ENCODE data around the gene PLP2.

PLP2 gene

GRCh38 chrX:49210406-49210805, 38.7 kb downstream of the PLP2 start:
- Histone ChIP-seq H4K8ac (ENCODE audit: low read depth, low read length) (no peak overlapping the region), H3K27me3 (ENCODE audit: insufficient read depth, low read length, poor library complexity) (no peaks in the 10 kb centered on the region), H3K4me1 (ENCODE audit: control insufficient read depth, low read depth, low read length) (no peaks in the 10 kb centered on the region), H3K4me2 (ENCODE audit: low read length) (no peak overlapping the region), H3K18ac (ENCODE audit: low read length) (no peak overlapping the region), H3K23ac (ENCODE audit: low read length) (no peak overlapping the region), H3K4ac (ENCODE audit: low read depth, low read length) (no peak overlapping the region), H3K36me3 (ENCODE audit: control insufficient read depth, insufficient read depth, low read length) (no peaks in the 10 kb centered on the region), H3K27ac (ENCODE audit: low read depth, low read length) (no peak overlapping the region), H2BK15ac (replicated peaks; ENCODE audit: low read depth) (no peak overlapping the region), H3K79me2 (ENCODE audit: control insufficient read depth, insufficient read depth, low read length) (no peaks in the 10 kb centered on the region), H2BK120ac (ENCODE audit: low read depth, low read length) (no peak overlapping the region), H2BK5ac (ENCODE audit: low read length) (no peak overlapping the region), H3K56ac (ENCODE audit: low read length) (no peak overlapping the region), H2AK5ac (ENCODE audit: low read length) (no peak overlapping the region), H4K5ac (ENCODE audit: low read length) (no peak overlapping the region), H3K4me3 (ENCODE audit: low read length) (no peak overlapping the region), H3K9ac (ENCODE audit: low read length) (no peak overlapping the region), H3K79me1 (ENCODE audit: low read length) (no peaks in the 10 kb centered on the region)
- DNase-seq = no peak
- WGBS (ENCODE audit: extremely low coverage, insufficient coverage, low lambda C conversion rate) = no CpG with 5 or more reads among the region's 8 CpGs

GRCh38 chrX:49211074-49211473, 39.4 kb downstream of the PLP2 start:
- no peak overlapping the region for H3K27ac ChIP-seq (ENCODE audit: low read depth, low read length)
- H3K4ac ChIP-seq (ENCODE audit: low read depth, low read length) = no peak overlapping the region
- H2AK5ac ChIP-seq (ENCODE audit: low read length) = no peak overlapping the region
- H3K18ac ChIP-seq (ENCODE audit: low read length) = no peak overlapping the region
- no peak overlapping the region for H3K9ac ChIP-seq (ENCODE audit: low read length)
- no peak overlapping the region for H2BK120ac ChIP-seq (ENCODE audit: low read depth, low read length)
- H3K56ac ChIP-seq (ENCODE audit: low read length) = no peak overlapping the region
- H4K5ac ChIP-seq (ENCODE audit: low read length) = no peak overlapping the region
- H3K36me3 ChIP-seq (ENCODE audit: control insufficient read depth, insufficient read depth, low read length) = no peaks in the 10 kb centered on the region
- H3K79me2 ChIP-seq (ENCODE audit: control insufficient read depth, insufficient read depth, low read length) = no peaks in the 10 kb centered on the region
- DNase-seq = no peak
- H3K4me2 ChIP-seq (ENCODE audit: low read length) = no peak overlapping the region
- H3K79me1 ChIP-seq (ENCODE audit: low read length) = no peaks in the 10 kb centered on the region
- no peak overlapping the region for H3K4me3 ChIP-seq (ENCODE audit: low read length)
- H4K8ac ChIP-seq (ENCODE audit: low read depth, low read length) = no peak overlapping the region
- no peak overlapping the region for H3K23ac ChIP-seq (ENCODE audit: low read length)
- no peaks in the 10 kb centered on the region for H3K27me3 ChIP-seq (ENCODE audit: insufficient read depth, low read length, poor library complexity)
- WGBS (ENCODE audit: extremely low coverage, insufficient coverage, low lambda C conversion rate) = no CpG with 5 or more reads among the region's 9 CpGs
- H2BK5ac ChIP-seq (ENCODE audit: low read length) = no peak overlapping the region
- no peaks in the 10 kb centered on the region for H3K4me1 ChIP-seq (ENCODE audit: control insufficient read depth, low read depth, low read length)
- no peak overlapping the region for H2BK15ac ChIP-seq (replicated peaks; ENCODE audit: low read depth)

GRCh38 chrX:49212209-49212608, 40.5 kb downstream of the PLP2 start:
- H3K27ac ChIP-seq (ENCODE audit: low read depth, low read length) = no peak overlapping the region
- no peaks in the 10 kb centered on the region for H3K79me2 ChIP-seq (ENCODE audit: control insufficient read depth, insufficient read depth, low read length)
- WGBS (ENCODE audit: extremely low coverage, insufficient coverage, low lambda C conversion rate) = no CpG with 5 or more reads among the region's 2 CpGs
- H2BK5ac ChIP-seq (ENCODE audit: low read length) = no peak overlapping the region
- no peaks in the 10 kb centered on the region for H3K79me1 ChIP-seq (ENCODE audit: low read length)
- H2BK120ac ChIP-seq (ENCODE audit: low read depth, low read length) = no peak overlapping the region
- no peak overlapping the region for H3K18ac ChIP-seq (ENCODE audit: low read length)
- H3K4me2 ChIP-seq (ENCODE audit: low read length) = no peak overlapping the region
- no peaks in the 10 kb centered on the region for H3K27me3 ChIP-seq (ENCODE audit: insufficient read depth, low read length, poor library complexity)
- no peaks in the 10 kb centered on the region for H3K4me1 ChIP-seq (ENCODE audit: control insufficient read depth, low read depth, low read length)
- no peak overlapping the region for H4K5ac ChIP-seq (ENCODE audit: low read length)
- no peak for DNase-seq
- no peak overlapping the region for H3K56ac ChIP-seq (ENCODE audit: low read length)
- H2AK5ac ChIP-seq (ENCODE audit: low read length) = no peak overlapping the region
- H3K36me3 ChIP-seq (ENCODE audit: control insufficient read depth, insufficient read depth, low read length) = no peaks in the 10 kb centered on the region
- H3K9ac ChIP-seq (ENCODE audit: low read length) = no peak overlapping the region
- no peak overlapping the region for H2BK15ac ChIP-seq (replicated peaks; ENCODE audit: low read depth)
- no peak overlapping the region for H3K4ac ChIP-seq (ENCODE audit: low read depth, low read length)
- H3K23ac ChIP-seq (ENCODE audit: low read length) = no peak overlapping the region
- H4K8ac ChIP-seq (ENCODE audit: low read depth, low read length) = no peak overlapping the region
- H3K4me3 ChIP-seq (ENCODE audit: low read length) = no peak overlapping the region

DNA sequence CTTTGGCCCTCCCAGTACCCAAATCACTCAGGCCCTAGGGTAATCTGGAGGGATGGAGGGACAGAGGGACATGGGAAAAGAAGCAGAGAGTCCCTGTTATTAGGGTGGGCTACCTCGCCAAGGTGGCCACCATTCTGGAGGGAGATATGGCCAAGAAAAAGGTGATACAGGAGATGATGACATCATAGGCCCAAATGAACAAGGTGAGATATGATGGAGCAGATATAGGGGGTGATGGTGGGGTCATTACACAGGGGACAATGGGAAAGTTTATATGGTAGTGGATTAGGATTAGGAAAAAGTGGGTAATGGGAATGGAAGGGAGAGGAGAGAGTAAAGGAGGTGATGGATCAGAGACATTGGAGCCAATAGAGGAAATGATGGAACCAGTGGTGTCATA, 41.2 kb downstream of the PLP2 start:
- no peak overlapping the region for H3K56ac ChIP-seq (ENCODE audit: low read length)
- DNase-seq = no peak
- WGBS (ENCODE audit: extremely low coverage, insufficient coverage, low lambda C conversion rate) = no CpG with 5 or more reads among the region's 1 CpG
- no peak overlapping the region for H3K18ac ChIP-seq (ENCODE audit: low read length)
- H2BK15ac ChIP-seq (replicated peaks; ENCODE audit: low read depth) = no peak overlapping the region
- no peak overlapping the region for H2BK5ac ChIP-seq (ENCODE audit: low read length)
- H2AK5ac ChIP-seq (ENCODE audit: low read length) = no peak overlapping the region
- no peak overlapping the region for H3K4ac ChIP-seq (ENCODE audit: low read depth, low read length)
- H3K27ac ChIP-seq (ENCODE audit: low read depth, low read length) = no peak overlapping the region
- H3K79me1 ChIP-seq (ENCODE audit: low read length) = no peaks in the 10 kb centered on the region
- no peak overlapping the region for H3K9ac ChIP-seq (ENCODE audit: low read length)
- H4K5ac ChIP-seq (ENCODE audit: low read length) = no peak overlapping the region
- no peak overlapping the region for H3K4me3 ChIP-seq (ENCODE audit: low read length)
- H3K23ac ChIP-seq (ENCODE audit: low read length) = no peak overlapping the region
- H3K27me3 ChIP-seq (ENCODE audit: insufficient read depth, low read length, poor library complexity) = no peaks in the 10 kb centered on the region
- H4K8ac ChIP-seq (ENCODE audit: low read depth, low read length) = no peak overlapping the region
- no peak overlapping the region for H3K4me2 ChIP-seq (ENCODE audit: low read length)
- H3K79me2 ChIP-seq (ENCODE audit: control insufficient read depth, insufficient read depth, low read length) = no peaks in the 10 kb centered on the region
- no peak overlapping the region for H2BK120ac ChIP-seq (ENCODE audit: low read depth, low read length)
- H3K4me1 ChIP-seq (ENCODE audit: control insufficient read depth, low read depth, low read length) = no peaks in the 10 kb centered on the region
- H3K36me3 ChIP-seq (ENCODE audit: control insufficient read depth, insufficient read depth, low read length) = no peaks in the 10 kb centered on the region

DNA sequence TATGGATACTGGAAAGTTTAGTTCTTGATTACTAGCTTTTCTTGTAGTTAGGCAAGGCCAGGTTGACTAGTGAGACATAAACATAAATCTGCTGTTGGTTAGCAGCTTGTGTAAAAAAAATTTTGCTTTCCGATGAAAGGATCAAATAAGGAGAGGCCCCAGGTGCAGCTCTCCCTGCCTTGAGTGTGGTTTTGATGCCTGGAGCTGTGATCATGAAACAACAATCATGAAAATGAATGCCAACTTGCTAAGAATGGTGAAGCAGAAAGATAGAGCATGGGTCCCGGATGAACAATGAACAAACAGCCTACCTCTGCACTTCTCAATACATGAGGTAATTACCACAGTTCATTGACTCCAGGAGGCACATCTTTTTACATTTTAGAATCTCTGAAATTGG, 42.7 kb downstream of the PLP2 start:
- Histone ChIP-seq H3K27ac (ENCODE audit: low read depth, low read length) (no peak overlapping the region), H3K9ac (ENCODE audit: low read length) (no peak overlapping the region), H4K5ac (ENCODE audit: low read length) (no peak overlapping the region), H4K8ac (ENCODE audit: low read depth, low read length) (no peak overlapping the region), H3K36me3 (ENCODE audit: control insufficient read depth, insufficient read depth, low read length) (no peaks in the 10 kb centered on the region), H3K79me1 (ENCODE audit: low read length) (no peaks in the 10 kb centered on the region), H3K18ac (ENCODE audit: low read length) (no peak overlapping the region), H3K23ac (ENCODE audit: low read length) (no peak overlapping the region), H3K79me2 (ENCODE audit: control insufficient read depth, insufficient read depth, low read length) (no peaks in the 10 kb centered on the region), H3K4me2 (ENCODE audit: low read length) (no peak overlapping the region), H2BK5ac (ENCODE audit: low read length) (no peak overlapping the region), H3K27me3 (ENCODE audit: insufficient read depth, low read length, poor library complexity) (no peaks in the 10 kb centered on the region), H3K4me3 (ENCODE audit: low read length) (no peak overlapping the region), H3K4me1 (ENCODE audit: control insufficient read depth, low read depth, low read length) (no peaks in the 10 kb centered on the region), H3K56ac (ENCODE audit: low read length) (no peak overlapping the region), H3K4ac (ENCODE audit: low read depth, low read length) (no peak overlapping the region), H2AK5ac (ENCODE audit: low read length) (no peak overlapping the region), H2BK120ac (ENCODE audit: low read depth, low read length) (no peak overlapping the region), H2BK15ac (replicated peaks; ENCODE audit: low read depth) (no peak overlapping the region)
- WGBS (ENCODE audit: extremely low coverage, insufficient coverage, low lambda C conversion rate) = no CpG with 5 or more reads among the region's 2 CpGs
- no peak for DNase-seq

DNA sequence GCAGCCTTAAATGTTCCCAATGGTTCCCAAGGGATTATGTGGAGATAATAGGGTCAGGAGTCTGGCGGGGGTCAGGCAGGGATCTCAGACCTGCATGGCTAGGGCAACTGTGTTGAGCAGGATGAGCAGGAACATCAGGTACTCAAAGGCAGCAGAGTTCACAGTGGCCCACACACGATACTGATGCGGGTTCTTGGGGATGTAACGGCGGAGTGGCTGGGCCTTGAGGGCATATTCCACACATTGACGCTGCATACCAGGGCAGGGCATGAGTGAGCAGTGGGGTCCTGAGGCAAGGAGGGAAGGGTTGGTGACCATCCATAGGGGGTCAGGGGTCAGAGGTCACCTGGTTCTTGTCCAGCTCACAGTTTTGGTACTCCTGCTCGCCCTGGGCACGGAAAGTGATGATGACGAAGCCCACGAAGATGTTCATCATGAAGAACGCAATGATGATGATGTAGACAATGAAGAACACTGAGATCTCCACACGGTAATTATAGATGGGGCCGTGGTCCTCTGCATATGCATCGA, 43.4 kb downstream of the PLP2 start:
- Histone ChIP-seq H3K18ac (ENCODE audit: low read length) (no peak overlapping the region), H3K79me2 (ENCODE audit: control insufficient read depth, insufficient read depth, low read length) (no peaks in the 10 kb centered on the region), H4K8ac (ENCODE audit: low read depth, low read length) (no peak overlapping the region), H3K4me3 (ENCODE audit: low read length) (no peak overlapping the region), H4K5ac (ENCODE audit: low read length) (no peak overlapping the region), H2BK15ac (replicated peaks; ENCODE audit: low read depth) (no peak overlapping the region), H2BK5ac (ENCODE audit: low read length) (no peak overlapping the region), H2AK5ac (ENCODE audit: low read length) (no peak overlapping the region), H3K36me3 (ENCODE audit: control insufficient read depth, insufficient read depth, low read length) (no peaks in the 10 kb centered on the region), H2BK120ac (ENCODE audit: low read depth, low read length) (no peak overlapping the region), H3K4me2 (ENCODE audit: low read length) (no peak overlapping the region), H3K79me1 (ENCODE audit: low read length) (no peaks in the 10 kb centered on the region), H3K56ac (ENCODE audit: low read length) (no peak overlapping the region), H3K4ac (ENCODE audit: low read depth, low read length) (no peak overlapping the region), H3K27ac (ENCODE audit: low read depth, low read length) (no peak overlapping the region), H3K4me1 (ENCODE audit: control insufficient read depth, low read depth, low read length) (no peaks in the 10 kb centered on the region), H3K27me3 (ENCODE audit: insufficient read depth, low read length, poor library complexity) (no peaks in the 10 kb centered on the region), H3K23ac (ENCODE audit: low read length) (no peak overlapping the region), H3K9ac (ENCODE audit: low read length) (no peak overlapping the region)
- no CpG with 5 or more reads among the region's 14 CpGs for WGBS (ENCODE audit: extremely low coverage, insufficient coverage, low lambda C conversion rate)
- DNase-seq = no peak

Measured in mesendoderm (in vitro differentiated cells).